KOPT-K1 (cell line): Measurements from ENCODE around the gene CFAP299.
A peak's percentile ranks its signal among the peaks of the same experiment; 100 is the strongest.

Source experiments
- H3K27ac ChIP-seq: fragments of 200-600 bp; sonication (generic); 2 replicates; pipeline ENCODE4 v1.5.1; 2016; ENCODE audit warnings: antibody characterized with exemption, mild to moderate bottlenecking, low read depth, low read length; ENCODE audit not compliant: poor library complexity, severe bottlenecking
- H3K36me3 ChIP-seq: fragments of 200-600 bp; sonication (generic); 2 replicates; pipeline ENCODE4 v1.5.1; 2017; ENCODE audit warnings: antibody characterized with exemption, mild to moderate bottlenecking, low read length, moderate library complexity; ENCODE audit not compliant: insufficient read depth
- H3K9me3 ChIP-seq: fragments of 200-600 bp; sonication (generic); 2 replicates; pipeline ENCODE4 v1.5.1; 2017; ENCODE audit warnings: antibody characterized with exemption, low read length, mild to moderate bottlenecking; ENCODE audit not compliant: insufficient read depth, poor library complexity, severe bottlenecking

CFAP299 gene

DNA sequence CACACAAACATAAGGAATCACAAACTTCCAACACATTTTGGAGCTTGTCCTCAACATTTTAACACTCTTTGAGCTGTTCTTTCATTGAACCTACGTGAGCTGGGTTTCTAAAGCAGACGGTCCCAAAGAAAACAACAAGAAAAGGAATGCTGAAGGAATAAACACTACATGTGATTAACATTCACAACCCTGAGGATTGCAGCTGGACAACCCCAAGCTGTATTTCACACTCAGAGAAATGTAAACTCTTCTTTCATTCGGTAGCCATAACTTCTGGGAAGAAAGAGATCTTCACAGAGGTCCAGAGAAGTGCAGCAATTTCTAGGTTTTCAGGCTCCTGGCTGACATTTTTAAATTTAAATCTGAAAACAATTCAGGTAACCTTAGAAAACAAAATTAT is 130.2 kb downstream of the CFAP299 start:
- Histone ChIP-seq H3K36me3 (no peaks in the 10 kb centered on the region), H3K9me3 (no peaks in the 10 kb centered on the region), H3K27ac (no peak overlapping the region)

DNA sequence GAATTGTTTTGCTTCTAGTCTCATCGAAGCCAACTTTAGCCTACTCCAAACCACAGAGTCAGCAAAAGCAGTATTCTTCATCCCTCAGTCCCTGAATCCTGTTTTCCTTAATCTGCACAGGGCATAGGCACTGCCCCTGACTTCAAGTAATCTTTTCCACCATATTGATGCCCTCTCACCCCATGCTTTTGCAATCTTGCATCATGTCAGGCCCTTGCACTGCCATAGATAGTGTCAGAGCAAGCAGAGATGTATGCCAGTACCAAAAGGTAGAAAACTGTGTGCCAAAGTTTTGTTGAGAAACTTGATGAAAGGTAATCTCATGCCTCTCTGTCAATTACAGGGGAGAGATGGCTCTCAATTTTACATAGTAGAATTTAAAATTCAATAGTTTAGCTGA is 131.1 kb downstream of the CFAP299 start:
- Histone ChIP-seq H3K36me3 (no peaks in the 10 kb centered on the region), H3K9me3 (no peaks in the 10 kb centered on the region), H3K27ac (no peak overlapping the region)

GRCh38 chr4:80471756-80472155 is 136.2 kb downstream of the CFAP299 start:
- Histone ChIP-seq H3K27ac (no peak overlapping the region), H3K9me3 (no peaks in the 10 kb centered on the region)

DNA sequence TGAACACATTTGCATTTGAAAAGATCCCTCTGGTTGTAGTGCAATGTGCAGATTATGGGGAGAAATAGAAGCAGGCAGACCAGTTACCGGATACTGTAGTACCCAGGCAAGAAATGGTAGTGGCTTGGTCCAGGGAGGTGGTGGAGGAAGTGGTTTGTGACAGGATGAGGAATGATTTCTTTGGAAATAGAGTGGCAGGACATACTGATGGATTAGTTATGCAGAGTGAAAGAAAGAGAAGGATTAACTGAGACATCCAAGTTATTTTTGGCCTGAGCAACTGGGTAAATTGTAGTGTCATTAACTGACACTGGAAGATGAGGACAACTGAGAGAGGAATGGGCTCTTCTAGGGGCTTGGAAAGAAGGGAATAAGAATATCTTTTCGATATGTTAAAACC is 139.7 kb downstream of the CFAP299 start:
- Histone ChIP-seq H3K27ac (no peak overlapping the region), H3K36me3 (no peaks in the 10 kb centered on the region), H3K9me3 (no peaks in the 10 kb centered on the region)

More at GRCh38 chr4:80471756-80472155, 136.2 kb downstream of the CFAP299 start:
- H3K36me3 ChIP-seq = no peaks in the 10 kb centered on the region

DNA sequence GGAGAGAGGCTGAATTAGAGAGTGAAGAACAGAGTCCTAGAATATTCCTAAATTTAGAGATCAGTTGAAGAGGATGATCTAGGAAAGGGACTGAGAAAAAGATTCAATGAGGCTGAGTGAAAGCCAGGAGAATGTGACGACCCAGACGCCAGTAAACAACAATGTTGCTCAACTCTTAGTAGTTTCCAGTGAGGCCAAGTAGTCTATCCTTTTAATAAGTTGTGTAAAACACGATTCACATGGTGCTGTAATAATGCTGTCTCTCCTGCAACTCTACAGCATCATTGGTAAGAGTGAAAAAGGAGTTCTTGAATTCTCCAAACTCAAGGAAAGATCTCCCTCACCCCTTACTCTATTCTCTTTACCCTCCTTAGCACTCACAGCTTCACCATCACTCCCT is 140.3 kb downstream of the CFAP299 start:
- H3K27ac ChIP-seq = no peak overlapping the region
- no peaks in the 10 kb centered on the region for H3K9me3 ChIP-seq
- no peaks in the 10 kb centered on the region for H3K36me3 ChIP-seq

DNA sequence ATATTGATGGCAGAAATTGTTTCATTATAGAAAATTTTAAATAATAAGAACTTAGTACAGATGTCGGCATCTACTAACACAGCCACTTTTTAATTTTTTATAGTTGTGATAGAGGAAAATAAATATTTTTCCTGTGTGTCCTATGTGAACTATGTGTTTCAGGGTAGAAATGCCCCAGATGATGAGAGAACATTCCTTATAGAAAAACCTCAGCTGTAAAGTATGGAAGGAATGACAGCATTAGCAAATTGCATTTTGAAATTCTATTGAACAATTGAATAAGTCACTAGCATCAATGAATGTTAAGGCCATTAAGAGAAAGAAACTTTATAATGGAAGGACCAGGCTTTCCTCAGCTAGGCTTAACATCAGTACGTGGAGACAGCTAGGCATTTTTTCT is 149.2 kb downstream of the CFAP299 start:
- Histone ChIP-seq H3K9me3 (no peaks in the 10 kb centered on the region), H3K27ac (no peak overlapping the region), H3K36me3 (no peaks in the 10 kb centered on the region)

DNA sequence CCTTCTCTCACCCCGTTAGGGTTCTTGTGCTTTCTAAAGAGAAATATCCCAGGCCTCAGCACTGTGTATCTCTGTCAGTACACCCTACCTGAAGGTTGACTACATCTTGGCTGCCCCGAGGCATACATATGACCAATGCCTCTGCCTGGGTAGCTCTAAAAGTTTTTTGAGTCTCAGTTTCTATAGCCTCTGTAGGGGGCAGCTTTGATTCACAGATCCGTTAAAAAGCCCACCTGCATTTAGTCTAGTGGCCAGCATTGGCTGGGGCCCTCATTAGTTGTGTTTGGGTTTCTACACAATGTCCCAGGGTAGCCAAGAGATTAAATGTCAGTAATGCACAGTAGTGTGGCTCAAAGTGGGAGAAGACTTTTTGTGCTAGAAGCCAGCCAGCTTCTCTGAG is 151.1 kb downstream of the CFAP299 start:
- H3K9me3 ChIP-seq = no peaks in the 10 kb centered on the region
- no peak overlapping the region for H3K27ac ChIP-seq
- no peaks in the 10 kb centered on the region for H3K36me3 ChIP-seq

DNA sequence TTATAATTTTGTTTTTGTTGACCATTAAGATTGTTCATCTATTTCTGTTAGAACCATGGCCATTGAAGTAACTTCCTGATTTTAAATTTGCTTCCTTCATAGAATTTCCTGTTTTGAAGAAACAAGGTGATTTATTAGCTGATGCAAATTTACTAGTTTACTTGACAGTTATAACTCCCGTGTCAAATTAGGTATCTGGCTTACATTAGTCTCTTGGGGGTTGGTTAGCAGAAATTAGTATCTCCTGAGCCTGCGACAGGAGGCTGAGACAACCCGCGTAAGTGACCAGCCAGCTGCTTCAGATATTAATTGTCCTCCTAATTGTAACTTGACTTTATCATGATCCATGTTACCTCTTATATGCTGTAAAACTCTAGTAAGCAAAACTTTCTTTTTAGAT is 154.3 kb downstream of the CFAP299 start:
- no peaks in the 10 kb centered on the region for H3K9me3 ChIP-seq
- H3K27ac ChIP-seq = no peak overlapping the region
- H3K36me3 ChIP-seq = no peaks in the 10 kb centered on the region

DNA sequence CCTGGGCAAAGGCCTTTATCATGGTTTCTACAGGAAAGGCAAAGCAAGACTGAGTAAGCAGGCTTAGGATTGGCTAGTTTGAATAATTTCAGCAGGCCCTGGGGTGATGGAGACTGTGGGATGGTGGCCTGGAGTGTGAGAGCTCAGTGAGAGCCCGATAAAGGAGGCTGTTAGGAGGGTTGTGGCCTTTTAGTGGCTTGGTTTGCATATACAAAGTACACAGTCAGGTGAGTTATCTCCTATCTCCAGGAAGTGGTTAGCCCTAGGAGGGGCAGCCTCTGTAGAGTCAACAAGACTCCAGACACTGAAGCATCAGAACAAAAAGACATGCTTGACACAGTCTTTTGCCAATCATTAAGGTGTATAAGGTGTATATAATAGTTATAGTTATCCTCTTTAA is 157.2 kb downstream of the CFAP299 start:
- Histone ChIP-seq H3K27ac (peak overlapping the region; percentile 43), H3K36me3 (no peaks in the 10 kb centered on the region), H3K9me3 (peaks cover 19% of the 10 kb centered on the region)

DNA sequence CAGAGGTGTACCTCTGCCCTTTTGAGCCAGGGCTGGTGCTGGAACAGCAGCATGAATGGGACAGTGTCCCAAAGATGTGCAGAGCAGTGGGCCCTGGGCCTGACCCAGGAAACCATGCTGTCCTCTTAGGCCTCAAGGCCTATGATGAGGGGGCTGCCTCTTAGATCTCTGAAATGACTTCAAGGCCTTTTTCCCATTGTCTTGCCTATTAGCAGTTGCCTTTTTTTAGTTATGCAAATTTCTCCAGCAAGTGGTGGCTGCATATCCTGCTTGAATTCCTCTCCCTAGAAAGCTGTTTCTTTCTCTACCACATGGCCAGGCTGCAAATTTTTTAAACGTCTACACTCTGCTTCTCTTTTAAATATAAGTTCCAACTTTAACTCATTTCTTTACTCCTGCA is 160.3 kb downstream of the CFAP299 start:
- Histone ChIP-seq H3K36me3 (no peaks in the 10 kb centered on the region), H3K27ac (no peak overlapping the region)

GRCh38 chr4:80498725-80499124 is 163.2 kb downstream of the CFAP299 start:
- Histone ChIP-seq H3K27ac (no peak overlapping the region), H3K9me3 (peaks cover 22% of the 10 kb centered on the region), H3K36me3 (no peaks in the 10 kb centered on the region)

More for the DNA sequence above, 160.3 kb downstream of the CFAP299 start:
- peaks cover 22% of the 10 kb centered on the region for H3K9me3 ChIP-seq

DNA sequence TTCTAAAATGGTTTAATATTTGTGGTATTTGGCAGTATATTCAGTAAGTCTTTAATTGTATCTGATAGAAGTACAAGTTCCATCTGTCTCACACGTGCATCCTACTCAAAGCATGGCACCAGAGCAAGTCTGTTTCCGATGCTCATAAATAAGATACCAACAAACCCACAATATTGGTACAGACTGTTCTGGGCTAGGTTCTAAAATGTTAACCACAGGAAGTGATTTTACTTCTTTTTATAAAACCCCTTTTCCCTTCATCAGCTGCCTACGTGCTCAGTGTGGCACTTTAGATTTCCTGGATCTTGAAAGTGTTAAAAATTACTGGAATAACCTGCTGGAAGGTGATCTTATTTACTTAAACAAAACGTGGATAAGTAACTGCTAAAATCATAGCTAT is 165.1 kb downstream of the CFAP299 start:
- no peak overlapping the region for H3K27ac ChIP-seq
- peaks cover 21% of the 10 kb centered on the region for H3K9me3 ChIP-seq
- H3K36me3 ChIP-seq = no peaks in the 10 kb centered on the region

DNA sequence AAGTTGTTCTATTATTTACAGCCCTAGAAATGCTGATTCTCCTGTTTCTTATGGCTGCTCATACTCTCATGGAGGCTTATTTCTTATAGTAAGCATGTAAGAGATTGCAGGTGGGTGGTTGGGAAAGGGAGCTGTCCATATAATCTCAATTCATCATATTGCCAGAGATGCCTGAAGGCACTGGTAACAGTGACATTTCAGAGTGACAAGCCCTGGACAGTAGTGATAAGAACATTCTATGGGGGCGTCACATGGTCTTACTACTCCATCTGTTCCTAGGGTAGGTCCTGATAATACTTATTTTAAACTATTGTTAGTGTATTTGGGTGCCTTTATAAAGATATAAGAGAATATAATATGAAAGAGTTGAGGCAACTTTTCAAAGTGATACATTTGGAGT is 171.5 kb downstream of the CFAP299 start:
- no peaks in the 10 kb centered on the region for H3K36me3 ChIP-seq
- H3K9me3 ChIP-seq = no peaks in the 10 kb centered on the region
- H3K27ac ChIP-seq = no peak overlapping the region

- Histone ChIP-seq H3K9me3 (no peaks in the 10 kb centered on the region), H3K27ac (no peak overlapping the region), H3K36me3 (no peaks in the 10 kb centered on the region)
These were observed 172.0 kb downstream of the CFAP299 start for GRCh38 chr4:80507507-80507906.

- Histone ChIP-seq H3K36me3 (no peaks in the 10 kb centered on the region), H3K9me3 (no peaks in the 10 kb centered on the region)
These were observed 180.0 kb downstream of the CFAP299 start for GRCh38 chr4:80515496-80515895.

DNA sequence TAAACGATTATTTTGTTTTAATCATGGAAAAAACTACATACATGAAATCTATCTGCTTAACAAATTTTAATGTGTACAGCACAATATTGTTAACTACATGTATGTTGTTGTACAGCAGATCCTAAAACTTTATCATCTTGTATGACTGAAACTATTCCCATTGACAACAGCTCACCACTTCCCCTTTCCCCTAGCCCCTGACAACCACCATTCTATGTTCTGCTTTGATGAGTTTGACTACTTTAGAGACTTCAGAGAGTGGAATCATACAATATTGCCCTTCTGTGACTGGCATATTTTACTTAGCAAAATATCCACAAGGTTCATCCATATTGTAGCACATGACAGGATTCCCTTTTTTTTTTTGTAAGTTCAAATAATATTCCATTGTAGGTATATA is 185.9 kb downstream of the CFAP299 start:
- Histone ChIP-seq H3K36me3 (no peaks in the 10 kb centered on the region), H3K27ac (no peak overlapping the region), H3K9me3 (no peaks in the 10 kb centered on the region)

More at GRCh38 chr4:80515496-80515895, 180.0 kb downstream of the CFAP299 start:
- H3K27ac ChIP-seq = no peak overlapping the region

DNA sequence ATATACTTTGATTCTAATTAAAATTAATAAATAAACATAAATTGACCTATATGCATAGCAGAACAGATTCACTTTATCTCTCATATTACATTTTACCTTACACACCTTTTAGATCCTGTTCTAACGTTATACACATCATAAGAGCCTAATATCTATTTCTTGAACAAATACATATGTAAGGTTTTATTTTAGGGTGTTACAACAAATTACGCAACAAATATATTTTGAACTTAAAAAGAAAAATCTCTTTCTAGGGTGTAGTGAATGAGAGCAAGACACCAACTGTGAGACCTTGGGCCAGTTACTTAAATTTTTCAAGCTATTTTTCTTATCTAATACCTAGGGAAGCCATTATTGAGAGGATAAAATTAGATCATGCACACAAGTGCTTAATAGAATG is 191.2 kb downstream of the CFAP299 start:
- Histone ChIP-seq H3K9me3 (no peaks in the 10 kb centered on the region), H3K36me3 (no peaks in the 10 kb centered on the region), H3K27ac (no peak overlapping the region)
